GM12878 (cell line): ENCODE results near the gene UBE2I. TPM values are rescaled to one million over a fixed set of nuclear protein-coding genes. Genes with fewer than 3 reads are reported as not detected.

Source experiments
- ATAC-seq: fragments of 200-7000 bp; cut with Tn5 transposase; 3 replicates; pipeline ENCODE4 v1.9.1; 2020; ENCODE audit warnings: mild to moderate bottlenecking, moderate library complexity
- BruUV-seq: library from RNA; stranded (reverse); fragments of 400-500 nt; replicated peaks from 2 replicates; lab custom pipeline; 2021; lab: Mats Ljungman, UMichigan
- CTCF ChIA-PET: fragments of 300-600 bp; sonication (Branson Sonifier 250); formaldehyde crosslinking; extraction: SDS; loops from one replicate; lab custom pipeline; 2021; ENCODE audit warnings: inconsistent platforms; lab: Yijun Ruan, JAX
- POLR2A ChIA-PET: fragments of 350-600 bp; formaldehyde crosslinking; extraction: SDS; loops from one replicate; lab custom pipeline; 2021; ENCODE audit warnings: inconsistent platforms; lab: Charles Lee
- RAD21 ChIA-PET: fragments of 300-600 bp; sonication (Branson Sonifier 250); formaldehyde crosslinking; loops from one replicate; lab custom pipeline; 2023; ENCODE audit warnings: antibody characterized with exemption; ENCODE audit not compliant: unreplicated experiment; lab: Charles Lee
- SMC1A ChIA-PET: fragments of 300-600 bp; sonication (Branson Sonifier 250); formaldehyde crosslinking; loops from one replicate; lab custom pipeline; 2023; ENCODE audit not compliant: unreplicated experiment, uncharacterized antibody; lab: Charles Lee
- DNase-seq: peaks from one replicate; pipeline ENCODE4 v3.0.0-alpha.2; 2011; ENCODE audit warnings: low read depth, low spot score
- FAIRE-seq: peaks from 3 replicates; lab custom pipeline; 2011; peaks lifted over from hg19 to GRCh38; lab: Jason Lieb, UNC
- H2AFZ ChIP-seq: 2 replicates; pipeline ENCODE4 v1.6.0; 2011; ENCODE audit warnings: low read depth, low read length, control low read depth; ENCODE audit not compliant: control insufficient read depth
- H3K27ac ChIP-seq: 2 replicates; pipeline ENCODE4 v1.5.1; 2011; ENCODE audit warnings: control low read depth; ENCODE audit not compliant: control insufficient read depth, insufficient read depth
- H3K27me3 ChIP-seq, 2 experiments: replicated peaks in 1 of 2; 2 replicates each; pipeline versions ENCODE4 v1.6.0 to v1.6.1; 2011; ENCODE audit warnings: low read length in 1 of 2; ENCODE audit not compliant: control insufficient read depth in 2 of 2, insufficient read depth in 2 of 2
- H3K36me3 ChIP-seq, 2 experiments: 2 replicates each; pipeline ENCODE4 v1.5.1; 2011; ENCODE audit warnings: low read length in 1 of 2; ENCODE audit not compliant: control insufficient read depth in 2 of 2, insufficient read depth in 2 of 2
- H3K4me1 ChIP-seq: 2 replicates; pipeline ENCODE4 v1.6.1; 2011; ENCODE audit warnings: mild to moderate bottlenecking, low read length, moderate library complexity, mixed read lengths; ENCODE audit not compliant: control insufficient read depth, insufficient read depth
- H3K4me2 ChIP-seq: 2 replicates; pipeline ENCODE4 v1.6.0; 2011; ENCODE audit warnings: control low read depth; ENCODE audit not compliant: control insufficient read depth, insufficient read depth
- H3K4me3 ChIP-seq: fragments of 200-600 bp; sonication (generic); 2 replicates; pipeline ENCODE4 v1.5.1; 2016
- H3K79me2 ChIP-seq: 2 replicates; pipeline ENCODE4 v1.6.0; 2011; ENCODE audit warnings: low read length; ENCODE audit not compliant: control insufficient read depth, insufficient read depth
- H3K9ac ChIP-seq: 2 replicates; pipeline ENCODE4 v1.8.0; 2011; ENCODE audit warnings: low read length, control low read depth, mixed read lengths; ENCODE audit not compliant: control insufficient read depth, insufficient read depth
- H3K9me3 ChIP-seq: replicated peaks from 3 replicates; pipeline ENCODE4 v1.5.1; 2011; ENCODE audit warnings: mild to moderate bottlenecking, low read length; ENCODE audit not compliant: control insufficient read depth, insufficient read depth
- H4K20me1 ChIP-seq: 2 replicates; pipeline ENCODE4 v1.6.0; 2011; ENCODE audit not compliant: control insufficient read depth, insufficient read depth
- BCL11A ChIP-seq: IDR thresholded peaks from 2 replicates; pipeline ENCODE4 v1.6.1; 2011; ENCODE audit warnings: low read depth, low read length
- EZH2 ChIP-seq: IDR thresholded peaks from 2 replicates; pipeline ENCODE4 v1.6.1; 2012; ENCODE audit warnings: low read depth, mild to moderate bottlenecking, control low read depth, inconsistent platforms, low read length, borderline replicate concordance; ENCODE audit not compliant: control insufficient read depth
- FOS ChIP-seq: IDR thresholded peaks from 3 replicates; pipeline ENCODE4 v1.6.1; 2011; ENCODE audit warnings: borderline replicate concordance; ENCODE audit not compliant: insufficient read length; ENCODE audit errors: extremely low read depth
- LARP7 ChIP-seq: fragments of 450-650 bp; IDR thresholded peaks from 2 replicates; pipeline ENCODE4 v1.6.1; 2017; ENCODE audit warnings: mild to moderate bottlenecking
- MYB ChIP-seq: fragments of 150-350 bp; IDR thresholded peaks from 2 replicates; pipeline ENCODE4 v1.6.1; 2014; ENCODE audit warnings: mild to moderate bottlenecking, low read depth, low read length, borderline replicate concordance
- SREBF2 ChIP-seq: IDR thresholded peaks from 2 replicates; pipeline ENCODE4 v1.6.1; 2012; ENCODE audit warnings: mild to moderate bottlenecking, low read length
- TCF3 ChIP-seq: IDR thresholded peaks from 2 replicates; pipeline ENCODE4 v1.6.1; 2012; ENCODE audit warnings: low read depth, mild to moderate bottlenecking, low read length, borderline replicate concordance; ENCODE audit not compliant: insufficient read depth
- TCF7 ChIP-seq: IDR thresholded peaks from 2 replicates; pipeline ENCODE4 v1.6.1; 2014; ENCODE audit warnings: antibody characterized with exemption, borderline replicate concordance
- ZSCAN29 ChIP-seq: fragments of 450-650 bp; IDR thresholded peaks from 2 replicates; pipeline ENCODE4 v1.6.1; 2017; ENCODE audit warnings: mild to moderate bottlenecking, moderate library complexity
- WGBS: methylation state at CpG from one replicate; pipeline ENCODE4 v1.1.6; 2016; ENCODE audit warnings: low lambda C conversion rate; ENCODE audit not compliant: insufficient replicate concordance, insufficient coverage; ENCODE audit errors: missing lambda C conversion rate; 5-methylcytosine and 5-hydroxymethylcytosine counted together
- in situ Hi-C: fragments of 300-500 bp; cut with MboI; formaldehyde crosslinking; loops from 9 replicates; pipeline ENCODE4 v1.14.3; 2018; ENCODE audit warnings: mixed read lengths
- intact Hi-C: fragments of 100-400 bp; cut with micrococcal nuclease; formaldehyde crosslinking; loops from one replicate; pipeline ENCODE4 v1.14.2; 2022; ENCODE audit not compliant: unreplicated experiment
- polyA plus RNA-seq, 11 experiments: library from polyadenylated mRNA; depleted of rRNA in 4 of 11; unstranded in 6 of 11; stranded (reverse) in 5 of 11; fragments of >200 nt; fragmentation: Nextera tagmentation in 4 of 11; fragmentation: Illumina TruSeq in 1 of 11; extraction: Ambion mirVana in 4 of 11; extraction: Trizol in 1 of 11; gene quantifications; 1 replicate in 1 of 11; 2 replicates in 10 of 11; pipeline versions ENCODE4 v1.2.1 to v1.2.3, GENCODE V29; 2011 to 2016; ENCODE audit warnings: inconsistent platforms in 2 of 11, missing spikeins in 2 of 11, low read depth in 1 of 11
- total RNA-seq, 4 experiments: library from RNA; depleted of rRNA in 3 of 4; stranded (reverse); fragments of >200 nt in 3 of 4; fragmentation: Illumina TruSeq in 1 of 4; extraction: Trizol in 1 of 4; gene quantifications; 2 replicates each; pipeline versions ENCODE4 v1.2.1 to v1.2.3, GENCODE V29; 2013 to 2021
- TF ChIP-seq, protein P1 (sequence below): fragments of 450-650 bp; formaldehyde crosslinking; IDR thresholded peaks from 2 replicates; pipeline ENCODE4 v1.5.0; 2022; ENCODE audit warnings: mild to moderate bottlenecking, missing genetic modification characterization

The UBE2I gene
- total and polyA plus RNA-seq, 10 of the 15 experiments (the other 5 are each of a cell fraction or from before 2014, with no cell fraction given): 47.5 to 243 (median 194) TPM

DNA sequence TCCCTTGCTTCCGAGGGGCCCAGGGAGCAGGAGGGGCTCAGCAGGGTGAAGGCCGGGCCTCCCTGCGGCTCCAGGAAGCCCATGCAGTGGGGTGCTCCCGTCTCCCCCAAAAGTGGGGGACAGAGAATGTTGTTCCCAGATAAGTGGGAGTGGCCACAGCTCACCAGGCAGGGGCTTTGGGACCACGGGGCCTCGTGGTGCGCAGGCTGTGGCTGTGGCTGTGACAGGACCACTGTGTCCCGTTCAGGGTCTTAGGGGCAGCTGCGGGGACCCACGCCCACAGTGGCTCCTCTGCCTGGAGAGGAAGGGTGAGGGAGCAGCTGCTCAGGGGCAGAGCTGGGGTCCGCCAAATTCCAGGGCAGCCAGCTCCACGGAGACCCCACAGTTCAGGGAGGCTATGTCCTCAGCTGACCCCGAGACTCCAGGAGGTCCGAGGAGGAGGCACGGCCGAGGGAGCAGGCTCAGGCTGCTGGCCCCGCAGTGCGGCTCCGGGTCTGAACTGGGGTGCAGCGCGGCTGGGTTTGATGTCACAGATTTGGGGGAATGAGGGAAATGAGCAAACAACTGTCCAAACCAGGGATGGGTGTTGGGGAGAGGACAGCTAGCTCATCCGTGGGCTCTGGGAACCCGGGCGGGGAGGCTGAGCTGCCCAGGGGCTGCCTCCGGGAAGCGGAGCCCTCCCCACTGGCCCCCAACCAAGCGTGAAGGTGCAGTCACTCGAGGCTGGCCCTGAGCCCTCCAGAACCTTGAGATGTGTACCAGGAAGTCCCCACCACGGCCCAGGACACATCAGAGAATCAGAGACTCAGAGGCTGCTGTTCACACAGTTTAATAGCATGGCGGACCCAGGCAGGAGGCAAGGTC lies 30.1 kb upstream of the UBE2I start:
- TF ChIP-seq BCL11A (no peak), MYB (no peak)
- no peaks in the 10 kb centered on the region for H3K36me3 ChIP-seq
- CTCF ChIA-PET: no interaction called here
- H3K27ac ChIP-seq: no peak overlapping the region
- POLR2A ChIA-PET: no interaction called here
- no TSS peak for BruUV-seq
- no peaks in the 10 kb centered on the region for H3K9me3 ChIP-seq
- H3K79me2 ChIP-seq: no peaks in the 10 kb centered on the region
- no peak overlapping the region for H3K4me3 ChIP-seq
- H2AFZ ChIP-seq: no peak overlapping the region
- RAD21 ChIA-PET: no interaction called here
- 39% methylated on average over 30 of the region's 30 CpGs for WGBS
- no peak for DNase-seq
- H4K20me1 ChIP-seq: no peaks in the 10 kb centered on the region
- H3K27me3 ChIP-seq: no peaks in the 10 kb centered on the region; a peak in 1 of 4 replicates
- in situ Hi-C loops (no loop called here), intact Hi-C loops (no loop called here)
- SMC1A ChIA-PET: no interaction called here
- no peak overlapping the region for H3K9ac ChIP-seq
- no peak for FAIRE-seq
- H3K4me2 ChIP-seq: no peak overlapping the region
- ATAC-seq: no peak
- H3K4me1 ChIP-seq: no peaks in the 10 kb centered on the region

DNA sequence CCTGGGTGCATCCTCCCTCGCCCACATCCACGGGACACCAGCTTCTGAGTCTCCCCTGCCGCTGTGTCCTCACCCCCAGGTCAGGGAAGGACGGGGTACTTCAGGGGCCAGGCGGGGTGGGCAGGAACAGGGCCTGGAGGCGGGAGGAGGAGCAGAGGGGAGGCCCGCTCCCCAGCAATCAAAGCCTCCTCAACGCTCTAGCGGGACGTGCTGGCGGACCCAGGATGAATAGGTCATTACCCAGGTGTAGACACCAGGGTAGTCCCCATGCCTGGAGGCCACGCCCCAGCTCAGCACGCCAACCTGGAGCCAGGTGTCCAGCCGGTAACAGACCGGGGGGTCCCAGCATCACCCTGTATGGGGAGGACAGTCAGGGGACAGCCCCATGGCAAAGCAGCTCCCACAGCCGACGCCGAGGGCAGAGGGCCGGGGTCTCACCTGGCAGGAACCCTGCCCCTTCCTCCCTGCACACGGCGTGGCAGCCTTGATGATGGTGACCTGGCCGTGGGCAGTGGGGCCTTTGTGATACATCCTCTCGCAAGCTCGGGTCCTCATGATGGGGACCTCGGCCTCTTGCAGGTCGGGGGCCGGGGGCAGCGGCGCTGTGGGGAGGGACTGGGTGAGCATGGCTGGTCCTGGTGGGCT lies 29.4 kb upstream of the UBE2I start:
- SMC1A ChIA-PET: no interaction called here
- BruUV-seq: no TSS peak
- no peak overlapping the region for H3K27ac ChIP-seq
- TF ChIP-seq SREBF2 (no peak), EZH2 (no peak), FOS (no peak), TCF7 (no peak), ZSCAN29 (no peak), LARP7 (no peak), TCF3 (no peak)
- TF ChIP-seq, protein P1, sequence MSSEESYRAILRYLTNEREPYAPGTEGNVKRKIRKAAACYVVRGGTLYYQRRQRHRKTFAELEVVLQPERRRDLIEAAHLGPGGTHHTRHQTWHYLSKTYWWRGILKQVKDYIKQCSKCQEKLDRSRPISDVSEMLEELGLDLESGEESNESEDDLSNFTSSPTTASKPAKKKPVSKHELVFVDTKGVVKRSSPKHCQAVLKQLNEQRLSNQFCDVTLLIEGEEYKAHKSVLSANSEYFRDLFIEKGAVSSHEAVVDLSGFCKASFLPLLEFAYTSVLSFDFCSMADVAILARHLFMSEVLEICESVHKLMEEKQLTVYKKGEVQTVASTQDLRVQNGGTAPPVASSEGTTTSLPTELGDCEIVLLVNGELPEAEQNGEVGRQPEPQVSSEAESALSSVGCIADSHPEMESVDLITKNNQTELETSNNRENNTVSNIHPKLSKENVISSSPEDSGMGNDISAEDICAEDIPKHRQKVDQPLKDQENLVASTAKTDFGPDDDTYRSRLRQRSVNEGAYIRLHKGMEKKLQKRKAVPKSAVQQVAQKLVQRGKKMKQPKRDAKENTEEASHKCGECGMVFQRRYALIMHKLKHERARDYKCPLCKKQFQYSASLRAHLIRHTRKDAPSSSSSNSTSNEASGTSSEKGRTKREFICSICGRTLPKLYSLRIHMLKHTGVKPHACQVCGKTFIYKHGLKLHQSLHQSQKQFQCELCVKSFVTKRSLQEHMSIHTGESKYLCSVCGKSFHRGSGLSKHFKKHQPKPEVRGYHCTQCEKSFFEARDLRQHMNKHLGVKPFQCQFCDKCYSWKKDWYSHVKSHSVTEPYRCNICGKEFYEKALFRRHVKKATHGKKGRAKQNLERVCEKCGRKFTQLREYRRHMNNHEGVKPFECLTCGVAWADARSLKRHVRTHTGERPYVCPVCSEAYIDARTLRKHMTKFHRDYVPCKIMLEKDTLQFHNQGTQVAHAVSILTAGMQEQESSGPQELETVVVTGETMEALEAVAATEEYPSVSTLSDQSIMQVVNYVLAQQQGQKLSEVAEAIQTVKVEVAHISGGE (CRISPR knock-in tag): no peak

More for the DNA sequence above, 29.4 kb upstream of the UBE2I start:
- no peaks in the 10 kb centered on the region for H4K20me1 ChIP-seq
- WGBS: 44% methylated on average over 29 of the region's 29 CpGs
- in situ Hi-C loops: no loop called here
- no peaks in the 10 kb centered on the region for H3K4me1 ChIP-seq
- H3K4me3 ChIP-seq: no peak overlapping the region
- ChIA-PET POLR2A (no interaction called here), CTCF (no interaction called here), RAD21 (no interaction called here)
- no peak overlapping the region for H3K4me2 ChIP-seq
- H3K36me3 ChIP-seq: no peaks in the 10 kb centered on the region
- H3K79me2 ChIP-seq: no peaks in the 10 kb centered on the region
- no peaks in the 10 kb centered on the region; a peak in 1 of 4 replicates for H3K27me3 ChIP-seq
- H2AFZ ChIP-seq: no peak overlapping the region
- intact Hi-C loops: no loop called here
- no peak for FAIRE-seq
- DNase-seq: no peak
- no peaks in the 10 kb centered on the region for H3K9me3 ChIP-seq
- no peak for ATAC-seq
- no peak overlapping the region for H3K9ac ChIP-seq
